ENCODE results near the gene DIAPH1.

DIAPH1 gene

DNA sequence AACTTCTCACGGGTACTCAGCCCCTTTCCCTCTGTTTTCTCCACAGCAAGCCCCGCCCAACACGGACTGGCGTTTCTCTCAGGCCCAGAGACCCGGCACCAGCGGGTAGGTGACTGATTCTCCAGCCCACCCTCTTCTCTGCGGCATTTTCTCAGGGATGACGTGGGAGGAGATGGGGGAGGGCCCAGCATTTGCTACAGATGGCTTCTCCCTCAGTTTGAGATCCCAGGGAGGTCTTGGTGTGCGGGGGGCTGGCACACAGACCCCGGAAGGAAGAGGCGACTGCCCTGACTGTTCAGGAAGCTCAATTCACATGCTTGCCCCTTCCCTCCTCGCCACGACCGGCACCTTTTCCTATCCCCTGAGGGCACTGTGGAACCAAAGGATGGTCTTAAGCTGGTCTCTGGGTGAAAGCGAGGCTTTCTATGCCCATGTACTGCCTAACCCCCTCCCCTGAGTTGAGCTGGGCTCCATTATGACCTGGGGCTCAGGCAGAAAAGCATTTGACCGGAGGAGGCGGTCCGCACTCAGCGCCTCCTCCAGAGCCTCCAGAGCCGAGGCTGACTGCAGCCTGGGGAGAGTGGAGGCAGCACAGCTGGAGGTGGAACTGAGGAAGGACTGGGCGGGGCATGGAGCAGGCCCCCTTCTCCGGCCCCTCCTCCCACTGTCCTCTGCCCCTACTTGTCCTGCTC is 123.9 kb downstream of the DIAPH1 start:
- CTCF ChIA-PET = interaction anchor here (0.6 kb wide), 1 partner anchor 18 kb away, joined by 3 read pairs; no protein-coding TSS in a partner anchor
- peak overlapping the region; percentile 4; the same call in 1 of the 2 replicates for H3K27ac ChIP-seq
- TF ChIP-seq, protein P1, sequence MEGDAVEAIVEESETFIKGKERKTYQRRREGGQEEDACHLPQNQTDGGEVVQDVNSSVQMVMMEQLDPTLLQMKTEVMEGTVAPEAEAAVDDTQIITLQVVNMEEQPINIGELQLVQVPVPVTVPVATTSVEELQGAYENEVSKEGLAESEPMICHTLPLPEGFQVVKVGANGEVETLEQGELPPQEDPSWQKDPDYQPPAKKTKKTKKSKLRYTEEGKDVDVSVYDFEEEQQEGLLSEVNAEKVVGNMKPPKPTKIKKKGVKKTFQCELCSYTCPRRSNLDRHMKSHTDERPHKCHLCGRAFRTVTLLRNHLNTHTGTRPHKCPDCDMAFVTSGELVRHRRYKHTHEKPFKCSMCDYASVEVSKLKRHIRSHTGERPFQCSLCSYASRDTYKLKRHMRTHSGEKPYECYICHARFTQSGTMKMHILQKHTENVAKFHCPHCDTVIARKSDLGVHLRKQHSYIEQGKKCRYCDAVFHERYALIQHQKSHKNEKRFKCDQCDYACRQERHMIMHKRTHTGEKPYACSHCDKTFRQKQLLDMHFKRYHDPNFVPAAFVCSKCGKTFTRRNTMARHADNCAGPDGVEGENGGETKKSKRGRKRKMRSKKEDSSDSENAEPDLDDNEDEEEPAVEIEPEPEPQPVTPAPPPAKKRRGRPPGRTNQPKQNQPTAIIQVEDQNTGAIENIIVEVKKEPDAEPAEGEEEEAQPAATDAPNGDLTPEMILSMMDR (conservative IDR thresholded peaks at IDR 0.05; ENCODE audit: low read depth) = no peak
- POLR2A ChIA-PET (ENCODE audit: low non-redundant PET) = no interaction called here
- DNase-seq (ENCODE audit: low spot score) = no peak

DNA sequence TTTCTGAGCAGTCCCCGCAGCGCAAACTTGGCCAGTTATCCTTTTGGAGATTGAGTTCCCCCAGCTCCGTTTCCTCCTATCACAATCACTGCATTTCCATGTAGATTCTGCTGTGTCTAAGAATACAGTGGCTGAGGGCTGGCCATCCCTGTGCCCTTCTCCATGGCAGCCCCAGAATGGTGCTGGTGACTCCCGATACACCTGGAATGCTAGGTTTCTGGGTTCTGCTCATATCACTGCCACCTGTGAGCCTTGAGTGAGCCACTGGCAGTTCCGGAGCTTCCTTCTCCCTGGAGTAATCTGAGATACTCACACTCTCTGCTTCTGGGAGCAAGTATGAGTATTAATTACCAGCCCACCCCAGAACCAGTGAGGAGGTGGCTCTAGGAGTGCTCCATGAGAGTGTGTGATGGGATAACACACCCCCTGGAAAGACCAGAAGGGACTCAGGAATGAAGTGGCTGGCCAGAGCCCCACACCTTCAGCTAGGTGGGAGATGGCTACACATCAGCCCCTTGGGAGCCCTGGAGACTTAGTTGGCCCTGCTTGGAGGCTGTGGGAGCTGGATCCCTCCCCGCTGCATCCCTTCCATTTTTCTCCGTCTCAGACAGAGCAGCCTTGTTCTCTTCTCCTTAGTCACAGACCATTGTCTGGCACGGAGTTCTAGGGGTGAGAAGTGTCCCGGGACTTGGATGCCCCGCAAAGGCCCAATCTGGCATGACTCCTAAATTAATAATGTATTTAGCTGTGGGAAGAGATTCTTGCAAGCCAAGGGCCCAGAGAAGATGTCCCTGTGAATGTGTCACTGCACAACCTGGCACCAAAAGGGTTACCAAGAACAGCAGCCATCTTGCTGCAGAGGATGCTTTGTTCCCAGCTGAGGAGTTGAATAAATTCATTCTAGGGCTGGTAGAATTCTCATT is 125.0 kb downstream of the DIAPH1 start:
- TF ChIP-seq, protein P1 (conservative IDR thresholded peaks at IDR 0.05; ENCODE audit: low read depth) = no peak
- 0 out of 2 replicates have a peak overlapping the region, but pooled peaks have one; percentile 7 for H3K27ac ChIP-seq
- ChIA-PET CTCF (interaction anchor here (0.6 kb wide), 2 partner anchors 19 to 1739 kb away, joined by 3 to 4 read pairs; no protein-coding TSS in a partner anchor), POLR2A (ENCODE audit: low non-redundant PET) (no interaction called here)
- no peak for DNase-seq (ENCODE audit: low spot score)

DNA sequence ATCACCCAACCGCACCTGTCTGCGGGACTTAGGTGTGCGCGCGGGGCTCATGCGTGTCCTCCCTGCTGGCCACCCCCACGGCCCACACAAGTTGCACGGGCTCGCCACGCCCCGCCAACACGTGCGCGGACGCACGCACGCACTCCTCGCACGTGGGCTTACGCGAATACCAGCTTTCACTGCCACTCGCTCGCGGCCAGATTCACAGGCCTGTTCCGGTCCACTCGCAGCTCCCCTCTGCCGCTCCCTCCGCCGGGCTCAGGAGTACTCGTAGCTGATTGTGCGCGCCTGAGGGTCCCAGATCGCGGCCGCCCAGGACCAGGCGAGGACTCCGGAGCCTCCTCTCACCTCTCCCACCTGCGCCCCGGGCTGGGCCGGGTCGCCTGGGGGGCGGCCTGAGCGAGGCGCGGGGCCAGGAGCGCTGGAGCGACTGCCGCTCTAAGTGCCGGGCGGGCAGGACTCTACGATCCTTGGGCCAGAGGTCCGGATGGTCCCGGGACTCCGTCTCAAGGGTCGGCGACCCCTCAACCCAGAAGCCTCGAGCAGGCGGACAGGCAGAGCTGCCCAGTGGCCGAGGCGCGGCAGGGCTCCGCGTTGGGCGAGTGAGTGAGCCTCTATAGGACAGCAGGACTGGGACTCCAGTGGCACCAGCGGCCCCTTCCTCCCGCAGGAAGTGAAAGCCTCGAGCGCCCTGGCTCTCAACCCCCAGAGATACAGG is 126.5 kb downstream of the DIAPH1 start:
- H3K27ac ChIP-seq = no peak overlapping the region; the same call in 1 of the 2 replicates
- ChIA-PET CTCF (interaction anchor here (0.5 kb wide), 1 partner anchor 381 kb away, joined by 5 read pairs; no protein-coding TSS in a partner anchor), POLR2A (ENCODE audit: low non-redundant PET) (no interaction called here)
- no peak for DNase-seq (ENCODE audit: low spot score)
- TF ChIP-seq, protein P1 (conservative IDR thresholded peaks at IDR 0.05; ENCODE audit: low read depth) = no peak

DNA sequence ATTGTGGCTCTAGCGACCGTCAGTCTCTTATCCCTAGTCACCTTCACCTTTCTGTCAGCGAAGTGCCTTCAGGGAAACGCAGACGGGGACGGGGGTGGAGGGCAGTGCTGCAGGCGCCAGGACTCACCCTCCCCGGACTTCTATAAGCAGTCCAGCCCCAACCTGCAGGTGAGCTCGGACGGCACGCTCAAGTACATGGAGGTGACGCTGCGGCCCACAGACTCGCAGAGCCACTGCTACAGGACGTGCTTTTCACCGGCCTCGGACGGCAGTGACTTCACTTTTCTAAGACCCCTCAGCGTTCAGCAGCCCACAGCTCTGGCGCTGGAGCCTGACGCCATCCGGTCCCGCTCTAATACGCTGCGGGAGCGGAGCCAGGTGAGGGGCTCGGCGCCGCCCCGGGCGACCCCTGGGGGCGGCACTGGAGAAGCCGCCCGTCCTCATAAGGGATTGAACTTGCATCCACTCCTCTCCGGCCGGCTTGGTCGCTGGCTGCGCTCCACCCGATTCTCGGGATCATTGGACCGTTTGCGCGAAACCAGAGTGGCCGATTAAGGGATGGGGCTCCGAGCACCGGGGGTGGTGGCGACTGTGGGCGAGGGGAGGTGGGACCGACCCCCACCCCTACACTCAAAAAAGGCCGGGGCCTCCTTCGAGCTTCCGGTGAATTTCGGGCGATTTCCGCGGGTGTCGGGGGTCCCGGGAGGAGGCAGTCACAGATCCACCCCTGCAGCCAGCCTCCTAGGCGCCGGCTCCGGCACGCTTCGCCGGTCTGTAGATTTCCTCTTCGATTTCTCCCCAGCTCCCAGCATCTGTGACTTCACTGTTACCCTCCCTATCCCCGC is 127.3 kb downstream of the DIAPH1 start:
- TF ChIP-seq, protein P1 (conservative IDR thresholded peaks at IDR 0.05; ENCODE audit: low read depth) = no peak
- ChIA-PET POLR2A (ENCODE audit: low non-redundant PET) (no interaction called here), CTCF (interaction anchor here (0.5 kb wide), 1 partner anchor 381 kb away, joined by 5 read pairs; no protein-coding TSS in a partner anchor)
- no peak for DNase-seq (ENCODE audit: low spot score)
- no peak overlapping the region for H3K27ac ChIP-seq

DNA sequence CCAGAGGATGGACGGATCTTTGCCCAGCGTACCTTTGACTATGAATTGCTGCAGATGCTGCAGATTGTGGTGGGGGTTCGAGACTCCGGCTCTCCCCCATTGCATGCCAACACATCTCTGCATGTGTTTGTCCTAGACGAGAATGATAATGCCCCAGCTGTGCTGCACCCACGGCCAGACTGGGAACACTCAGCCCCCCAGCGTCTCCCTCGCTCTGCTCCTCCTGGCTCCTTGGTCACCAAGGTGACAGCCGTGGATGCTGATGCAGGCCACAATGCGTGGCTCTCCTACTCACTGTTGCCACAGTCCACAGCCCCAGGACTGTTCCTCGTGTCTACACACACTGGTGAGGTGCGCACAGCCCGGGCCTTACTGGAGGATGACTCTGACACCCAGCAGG is 128.0 kb downstream of the DIAPH1 start:
- TF ChIP-seq, protein P1 (conservative IDR thresholded peaks at IDR 0.05; ENCODE audit: low read depth) = no peak
- ChIA-PET POLR2A (ENCODE audit: low non-redundant PET) (no interaction called here), CTCF (no interaction called here)
- DNase-seq (ENCODE audit: low spot score) = no peak
- no peak overlapping the region for H3K27ac ChIP-seq
